ENCODE measurements around the gene ZNF561. TPM values are rescaled to one million over a fixed set of nuclear protein-coding genes. Genes with fewer than 3 reads are reported as not detected.

ZNF561 gene
- total RNA-seq, 1 experiment from 2014 or later, result 27.3 TPM

GRCh38 chr19:9580728-9581127, 40.3 kb downstream of the ZNF561 start:
- DNase-seq, result no peak
- Mint-ChIP-seq H3K4me1 (ENCODE audit: low read depth, unreplicated experiment) (peaks cover 9% of the 10 kb centered on the region), H3K36me3 (ENCODE audit: insufficient read depth, unreplicated experiment) (peaks cover 70% of the 10 kb centered on the region), H3K27ac (ENCODE audit: unreplicated experiment) (no peak overlapping the region), H3K9me3 (ENCODE audit: low read depth, unreplicated experiment) (peaks cover 8% of the 10 kb centered on the region), H3K4me3 (ENCODE audit: low read depth, unreplicated experiment) (peak overlapping the region; percentile 39), H3K27me3 (ENCODE audit: unreplicated experiment) (no peaks in the 10 kb centered on the region)
- intact Hi-C loops (cut with micrococcal nuclease; ENCODE audit: unreplicated experiment), result loop anchor here (10.0 kb wide), 1 partner anchor 436 kb away; the partner anchor contains the start of gene ZNF317
- TF ChIP-seq CTCF (IDR thresholded peaks at IDR 0.05; ENCODE audit: unreplicated experiment), result no peak
- CTCF ChIA-PET, result no interaction called here
- BruUV-seq (replicated peaks), result no TSS peak

- no peak for TF ChIP-seq CTCF (IDR thresholded peaks at IDR 0.05; ENCODE audit: unreplicated experiment)
- no peak overlapping the region for H3K27ac Mint-ChIP-seq (ENCODE audit: unreplicated experiment)
- H3K9me3 Mint-ChIP-seq (ENCODE audit: low read depth, unreplicated experiment), result peaks cover 4% of the 10 kb centered on the region
- no peak overlapping the region for H3K4me3 Mint-ChIP-seq (ENCODE audit: low read depth, unreplicated experiment)
- CTCF ChIA-PET, result no interaction called here
- no peak for DNase-seq
- H3K27me3 Mint-ChIP-seq (ENCODE audit: unreplicated experiment), result no peaks in the 10 kb centered on the region
- no TSS peak for BruUV-seq (replicated peaks)
- H3K4me1 Mint-ChIP-seq (ENCODE audit: low read depth, unreplicated experiment), result no peaks in the 10 kb centered on the region
- peaks cover 48% of the 10 kb centered on the region for H3K36me3 Mint-ChIP-seq (ENCODE audit: insufficient read depth, unreplicated experiment)
- intact Hi-C loops (cut with micrococcal nuclease; ENCODE audit: unreplicated experiment), result no loop called here
Observed at GRCh38 chr19:9570255-9570654, 50.8 kb downstream of the ZNF561 start.

GRCh38 chr19:9566729-9567128, 54.3 kb downstream of the ZNF561 start:
- no TSS peak for BruUV-seq (replicated peaks)
- Mint-ChIP-seq H3K27me3 (ENCODE audit: unreplicated experiment) (no peaks in the 10 kb centered on the region), H3K36me3 (ENCODE audit: insufficient read depth, unreplicated experiment) (peaks cover 62% of the 10 kb centered on the region), H3K9me3 (ENCODE audit: low read depth, unreplicated experiment) (peaks cover 2% of the 10 kb centered on the region), H3K4me3 (ENCODE audit: low read depth, unreplicated experiment) (no peak overlapping the region), H3K4me1 (ENCODE audit: low read depth, unreplicated experiment) (no peaks in the 10 kb centered on the region), H3K27ac (ENCODE audit: unreplicated experiment) (peak overlapping the region; percentile 30)
- no peak for DNase-seq
- no peak for TF ChIP-seq CTCF (IDR thresholded peaks at IDR 0.05; ENCODE audit: unreplicated experiment)
- CTCF ChIA-PET, result no interaction called here
- intact Hi-C loops (cut with micrococcal nuclease; ENCODE audit: unreplicated experiment), result no loop called here

- intact Hi-C loops (cut with micrococcal nuclease; ENCODE audit: unreplicated experiment), result no loop called here
- peak overlapping the region; percentile 30 for H3K27ac Mint-ChIP-seq (ENCODE audit: unreplicated experiment)
Observed at GRCh38 chr19:9565900-9566705, 54.9 kb downstream of the ZNF561 start.

More at GRCh38 chr19:9565900-9566705, 54.9 kb downstream of the ZNF561 start:
- TSS peak; percentile 5 for BruUV-seq (replicated peaks)
- H3K27me3 Mint-ChIP-seq (ENCODE audit: unreplicated experiment), result no peaks in the 10 kb centered on the region
- TF ChIP-seq CTCF (IDR thresholded peaks at IDR 0.05; ENCODE audit: unreplicated experiment), result no peak
- no peaks in the 10 kb centered on the region for H3K4me1 Mint-ChIP-seq (ENCODE audit: low read depth, unreplicated experiment)
- H3K4me3 Mint-ChIP-seq (ENCODE audit: low read depth, unreplicated experiment), result no peak overlapping the region
- H3K9me3 Mint-ChIP-seq (ENCODE audit: low read depth, unreplicated experiment), result peaks cover 2% of the 10 kb centered on the region
- H3K36me3 Mint-ChIP-seq (ENCODE audit: insufficient read depth, unreplicated experiment), result peaks cover 66% of the 10 kb centered on the region
- DNase-seq, result no peak
- CTCF ChIA-PET, result no interaction called here

Other genes with a start within 250 kb of the ZNF561 start
- 12.7 and 13.1 TPM in 2 replicates for gene ZNF266, start 185.7 kb downstream of the ZNF561 start, total RNA-seq (2022)
- gene ZNF560, start 122.6 kb downstream of the ZNF561 start, total RNA-seq (2022), result not detected in 2 replicates
- gene ZNF426, start 82.6 kb downstream of the ZNF561 start, total RNA-seq (2022), result 7.8 and 9.4 TPM in 2 replicates
- gene ZNF121, start 36.7 kb downstream of the ZNF561 start, total RNA-seq (2022), result 61.1 and 66.2 TPM in 2 replicates
- 31.8 and 35.2 TPM in 2 replicates for gene ZNF562, start 53.9 kb upstream of the ZNF561 start, total RNA-seq (2022)
- gene ZNF846, start 147.5 kb upstream of the ZNF561 start, total RNA-seq (2022), result 7.8 and 8.0 TPM in 2 replicates
- gene FBXL12, start 197.8 kb upstream of the ZNF561 start, total RNA-seq (2022), result 20.7 and 21.4 TPM in 2 replicates
- gene UBL5, start 206.7 kb upstream of the ZNF561 start, total RNA-seq (2022), result 233 and 234 TPM in 2 replicates
- 49.5 and 51.0 TPM in 2 replicates for gene PIN1, start 214.1 kb upstream of the ZNF561 start, total RNA-seq (2022)

Measured in Calu3 (cell line).